Effector memory CD8-positive, alpha-beta T cell (primary cell): ENCODE results near the gene BIN2.
A peak's percentile ranks its signal among the peaks of the same experiment; 100 is the strongest.
"Not testable (repeated sequence)": the region's sequence is repeated elsewhere in the genome, so short reads cannot be mapped to it uniquely, and the experiment has no call there.

Source experiments
- ATAC-seq: fragments of 150-1000 bp; cut with Tn5 transposase; replicated peaks from 2 replicates; pipeline ENCODE4 v1.10.0; 2021; ENCODE audit warnings: mild to moderate bottlenecking, moderate library complexity
- DNase-seq, 3 experiments: peaks; one replicate each; pipeline ENCODE4 v3.0.0; 2021
- H3K27ac Mint-ChIP-seq, 2 donors: one replicate each; pipeline ENCODE4 v1.8.0; 2022; ENCODE audit warnings: mild to moderate bottlenecking in 2 of 2, mixed read lengths in 2 of 2, moderate library complexity in 2 of 2
- H3K27me3 Mint-ChIP-seq, 2 donors: one replicate each; pipeline ENCODE4 v1.8.0; 2022; ENCODE audit warnings: mixed read lengths in 2 of 2
- H3K36me3 Mint-ChIP-seq: one replicate; pipeline ENCODE4 v1.8.0; 2022; ENCODE audit warnings: mild to moderate bottlenecking, moderate library complexity, mixed read lengths; ENCODE audit not compliant: insufficient read depth
- H3K4me1 Mint-ChIP-seq, 2 donors: one replicate each; pipeline ENCODE4 v1.8.0; 2022; ENCODE audit warnings: low read depth in 2 of 2, mixed read lengths in 2 of 2
- H3K4me3 Mint-ChIP-seq, 2 donors: one replicate each; pipeline ENCODE4 v1.8.0; 2022; ENCODE audit warnings: mild to moderate bottlenecking in 2 of 2, mixed read lengths in 2 of 2, moderate library complexity in 2 of 2
- H3K9me3 Mint-ChIP-seq, 2 donors: one replicate each; pipeline ENCODE4 v1.8.0; 2022; ENCODE audit warnings: mixed read lengths in 2 of 2

BIN2 gene

GRCh38 chr12:51320311-51320694 lies 3.7 kb downstream of the BIN2 start:
- DNase-seq: no peak
- Mint-ChIP-seq H3K27ac (peak overlapping the region; percentile 88 to 97), H3K27me3 (no peaks in the 10 kb centered on the region), H3K4me3 (peak overlapping the region; percentile 92 to 94), H3K4me1 (peaks cover 64 to 77% of the 10 kb centered on the region in 2 donors), H3K9me3 (no peaks in the 10 kb centered on the region), H3K36me3 (peaks cover 54% of the 10 kb centered on the region)
- ATAC-seq: no peak

GRCh38 chr12:51318846-51319599 lies 5.0 kb downstream of the BIN2 start:
- peak overlapping the region; percentile 92 to 94 for H3K4me3 Mint-ChIP-seq
- no peaks in the 10 kb centered on the region for H3K27me3 Mint-ChIP-seq
- peaks cover 58 to 65% of the 10 kb centered on the region in 2 donors for H3K4me1 Mint-ChIP-seq
- H3K27ac Mint-ChIP-seq: peak overlapping the region; percentile 88 to 97
- ATAC-seq: peak; percentile 76
- H3K36me3 Mint-ChIP-seq: peaks cover 59% of the 10 kb centered on the region
- H3K9me3 Mint-ChIP-seq: no peaks in the 10 kb centered on the region
- DNase-seq: peak; percentile 45 to 59 (median 53)

- DNase-seq, H3K27me3 Mint-ChIP-seq, H3K9me3 Mint-ChIP-seq, ATAC-seq: not testable (repeated sequence)
- peak overlapping the region; percentile 92 to 94 for H3K4me3 Mint-ChIP-seq
- H3K27ac Mint-ChIP-seq: peak overlapping the region; percentile 88 to 97
- peaks cover 57 to 61% of the 10 kb centered on the region in 2 donors for H3K4me1 Mint-ChIP-seq
- H3K36me3 Mint-ChIP-seq: peaks cover 58% of the 10 kb centered on the region
Measured at GRCh38 chr12:51318057-51318806, 5.7 kb downstream of the BIN2 start.

- Mint-ChIP-seq H3K9me3 (no peaks in the 10 kb centered on the region), H3K27me3 (no peaks in the 10 kb centered on the region), H3K27ac (peak overlapping the region; percentile 91 to 94), H3K4me1 (peaks cover 39 to 62% of the 10 kb centered on the region in 2 donors), H3K36me3 (peaks cover 92% of the 10 kb centered on the region), H3K4me3 (peak overlapping the region; percentile 50 to 64)
- DNase-seq (no peak), ATAC-seq (no peak)
Measured at GRCh38 chr12:51311389-51311788, 12.6 kb downstream of the BIN2 start.

GRCh38 chr12:51307655-51308593 lies 16.1 kb downstream of the BIN2 start:
- DNase-seq (no peak), ATAC-seq (peak; percentile 56)
- H3K27me3 Mint-ChIP-seq: no peaks in the 10 kb centered on the region
- peaks cover 98% of the 10 kb centered on the region for H3K36me3 Mint-ChIP-seq
- peaks cover 38 to 71% of the 10 kb centered on the region in 2 donors for H3K4me1 Mint-ChIP-seq
- peak overlapping the region; percentile 91 to 94 for H3K27ac Mint-ChIP-seq
- H3K4me3 Mint-ChIP-seq: peak overlapping the region in 1 of 2 donors; percentile 34
- no peaks in the 10 kb centered on the region for H3K9me3 Mint-ChIP-seq

DNA sequence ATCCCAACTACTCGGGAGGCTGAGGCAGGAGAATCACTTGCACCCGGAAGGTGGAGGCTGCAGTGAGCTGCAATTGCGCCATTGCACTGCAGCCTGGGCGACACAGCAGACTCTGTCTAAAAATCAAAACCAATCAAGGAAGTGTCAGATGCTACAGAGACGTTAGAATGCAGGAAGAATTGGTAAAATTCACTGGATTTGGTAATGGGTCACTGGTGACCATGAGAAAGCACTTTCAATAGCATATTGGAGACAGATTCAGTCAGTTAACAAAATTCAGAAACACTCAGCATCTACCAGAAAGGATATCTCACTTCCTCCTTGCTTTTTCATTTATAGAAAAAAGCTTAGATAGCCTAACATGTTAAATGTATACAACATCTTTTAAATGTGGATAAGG lies 17.5 kb downstream of the BIN2 start:
- ATAC-seq (no peak), DNase-seq (no peak)
- no peaks in the 10 kb centered on the region for H3K9me3 Mint-ChIP-seq
- H3K4me3 Mint-ChIP-seq: no peak overlapping the region
- H3K36me3 Mint-ChIP-seq: peaks cover 98% of the 10 kb centered on the region
- no peaks in the 10 kb centered on the region for H3K27me3 Mint-ChIP-seq
- peaks cover 31 to 66% of the 10 kb centered on the region in 2 donors for H3K4me1 Mint-ChIP-seq
- H3K27ac Mint-ChIP-seq: peak overlapping the region; percentile 67 to 87

- not testable (repeated sequence) for H3K4me3 Mint-ChIP-seq, ATAC-seq, H3K27me3 Mint-ChIP-seq, H3K9me3 Mint-ChIP-seq, DNase-seq
- peaks cover 98% of the 10 kb centered on the region for H3K36me3 Mint-ChIP-seq
- peak overlapping the region; percentile 4 to 84 for H3K27ac Mint-ChIP-seq
- peaks cover 5 to 19% of the 10 kb centered on the region in 2 donors for H3K4me1 Mint-ChIP-seq
Measured at GRCh38 chr12:51300768-51301167, 23.2 kb downstream of the BIN2 start.

DNA sequence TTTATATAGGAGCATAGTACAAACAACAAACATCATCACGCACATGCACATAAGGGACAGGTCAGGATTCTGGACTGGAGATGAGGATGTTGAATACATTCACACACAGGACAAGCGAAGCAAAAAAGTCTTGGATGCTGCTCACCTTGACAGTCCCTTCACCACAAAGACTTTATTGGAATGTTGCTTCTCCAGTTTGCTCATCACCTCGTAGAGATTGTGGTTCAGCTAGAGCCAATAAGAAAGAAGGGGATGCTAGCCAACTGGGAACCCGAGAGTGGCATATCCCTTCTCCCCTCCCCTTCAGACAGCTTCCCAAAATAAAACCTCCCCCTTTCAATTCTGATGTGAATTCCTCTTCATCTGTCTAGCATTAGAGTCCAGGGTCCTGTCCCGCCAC lies 28.3 kb downstream of the BIN2 start:
- Mint-ChIP-seq H3K27ac (peak overlapping the region in 1 of 2 donors; percentile 57), H3K4me3 (no peak overlapping the region), H3K4me1 (peaks cover 7 to 16% of the 10 kb centered on the region in 2 donors), H3K27me3 (no peaks in the 10 kb centered on the region), H3K9me3 (no peaks in the 10 kb centered on the region), H3K36me3 (peaks cover 97% of the 10 kb centered on the region)
- DNase-seq: no peak
- no peak for ATAC-seq

DNA sequence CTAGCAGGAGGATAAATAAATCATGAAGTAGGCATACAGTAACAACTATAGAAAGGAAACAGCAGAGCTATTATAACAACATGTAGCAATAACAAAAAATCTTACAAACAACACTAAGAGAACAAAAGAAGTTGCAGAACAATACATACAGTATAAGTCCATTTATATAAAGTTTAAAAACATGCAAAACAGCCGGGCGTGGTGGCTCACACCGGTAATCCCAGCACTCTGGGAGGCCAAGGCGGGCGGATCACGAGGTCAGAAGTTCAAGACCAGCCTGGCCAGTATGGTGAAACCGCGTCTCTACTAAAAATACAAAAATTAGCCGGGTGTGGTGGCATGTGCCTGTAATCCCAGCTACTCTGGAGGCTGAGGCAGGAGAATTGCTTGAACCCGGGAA lies 29.9 kb downstream of the BIN2 start:
- Mint-ChIP-seq H3K4me1 (peaks cover 7 to 16% of the 10 kb centered on the region in 2 donors), H3K36me3 (peaks cover 98% of the 10 kb centered on the region), H3K27ac (peak overlapping the region in 1 of 2 donors; percentile 71)
- H3K4me3 Mint-ChIP-seq, H3K9me3 Mint-ChIP-seq, ATAC-seq, DNase-seq, H3K27me3 Mint-ChIP-seq: not testable (repeated sequence)

GRCh38 chr12:51293696-51294095 lies 30.3 kb downstream of the BIN2 start:
- Mint-ChIP-seq H3K9me3 (no peaks in the 10 kb centered on the region), H3K4me1 (peaks cover 7 to 16% of the 10 kb centered on the region in 2 donors), H3K27ac (peak overlapping the region in 1 of 2 donors; percentile 71), H3K36me3 (peaks cover 98% of the 10 kb centered on the region), H3K27me3 (no peaks in the 10 kb centered on the region), H3K4me3 (no peak overlapping the region)
- DNase-seq (no peak), ATAC-seq (no peak)

GRCh38 chr12:51291603-51292513 lies 32.1 kb downstream of the BIN2 start:
- DNase-seq, H3K9me3 Mint-ChIP-seq, H3K4me3 Mint-ChIP-seq, H3K27me3 Mint-ChIP-seq, ATAC-seq: not testable (repeated sequence)
- Mint-ChIP-seq H3K4me1 (peaks cover 7 to 16% of the 10 kb centered on the region in 2 donors), H3K36me3 (peaks cover 98% of the 10 kb centered on the region), H3K27ac (peak overlapping the region; percentile 32 to 68)

GRCh38 chr12:51285843-51286242 lies 38.1 kb downstream of the BIN2 start:
- Mint-ChIP-seq H3K4me3 (no peak overlapping the region), H3K9me3 (no peaks in the 10 kb centered on the region), H3K4me1 (peaks cover 0 to under 1% of the 10 kb centered on the region in 2 donors), H3K27me3 (no peaks in the 10 kb centered on the region), H3K36me3 (peaks cover 90% of the 10 kb centered on the region), H3K27ac (peak overlapping the region; percentile 23 to 72)
- ATAC-seq (no peak), DNase-seq (no peak)
